GM12872 (cell line): Measurements from ENCODE around the gene DGKD.

Source experiments
- CTCF ChIP-seq: IDR thresholded peaks from 3 replicates; pipeline ENCODE4 v1.5.1; 2011; ENCODE audit warnings: low read depth, mild to moderate bottlenecking, low read length, moderate library complexity; ENCODE audit not compliant: insufficient read depth

The DGKD gene

DNA sequence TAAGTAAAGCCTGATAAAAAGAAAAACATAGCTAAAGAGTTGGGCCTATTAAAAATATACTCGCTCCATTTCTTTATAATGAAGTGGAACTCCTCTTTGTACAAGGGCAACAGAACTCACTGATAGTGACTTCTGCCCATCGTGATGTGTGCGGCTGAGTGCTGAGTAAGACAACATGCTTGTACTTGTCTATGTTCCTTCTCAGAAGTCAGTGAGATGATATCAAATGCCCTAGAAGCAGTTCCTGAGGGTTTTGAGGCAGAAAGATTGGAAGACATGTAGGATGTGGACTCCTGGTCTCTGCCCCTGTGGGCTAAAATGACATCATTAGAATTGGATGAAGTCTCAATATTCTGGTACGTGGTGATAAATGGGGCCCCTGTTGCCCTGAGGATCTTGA is 138.5 kb downstream of the DGKD start:
- TF ChIP-seq CTCF, result no peak

DNA sequence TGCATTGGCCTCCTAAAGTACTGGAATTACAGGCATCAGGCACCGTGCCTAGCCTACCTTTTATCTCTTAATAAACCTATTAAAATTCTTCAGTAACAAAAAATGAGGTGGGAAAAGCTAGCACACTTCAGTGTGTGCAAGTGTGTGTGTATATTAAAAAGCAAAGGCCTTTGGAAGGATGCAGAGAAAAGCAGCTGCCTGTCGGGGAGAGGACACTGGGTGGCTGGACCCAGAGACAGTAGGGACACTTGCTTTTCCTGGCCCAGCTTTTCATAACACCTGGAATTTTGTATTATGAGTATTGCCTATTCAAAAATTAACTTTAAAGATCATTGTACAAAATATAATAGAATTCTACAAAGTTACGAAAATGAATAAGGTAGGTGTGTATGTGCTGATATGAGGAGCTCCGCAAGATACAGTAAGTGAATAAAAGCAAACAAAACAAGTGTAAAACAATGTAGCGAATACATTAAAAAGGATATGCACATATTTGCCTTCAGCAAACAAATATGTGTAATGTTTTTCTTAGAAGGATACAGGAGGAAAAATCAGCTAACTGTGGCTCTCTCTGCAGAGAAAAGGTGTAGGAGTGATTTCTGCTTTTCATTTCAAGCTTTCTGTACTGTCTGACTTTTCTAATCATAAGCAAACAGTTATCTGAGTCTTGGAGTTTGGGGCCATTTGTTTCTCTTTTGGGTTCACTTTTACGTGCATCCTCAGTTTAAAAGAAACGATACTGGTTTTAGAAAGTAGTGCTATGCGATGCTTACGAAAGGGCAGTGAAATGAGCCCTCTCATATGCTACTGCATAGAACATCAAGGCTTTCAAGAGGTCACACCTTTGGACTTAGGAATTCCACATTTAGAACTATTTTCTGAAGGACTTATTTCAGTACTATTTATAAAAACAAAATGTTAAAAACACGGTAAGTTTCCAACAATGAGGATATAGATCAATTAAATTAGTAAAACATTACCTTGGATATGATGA is 141.5 kb downstream of the DGKD start:
- TF ChIP-seq CTCF, result no peak

DNA sequence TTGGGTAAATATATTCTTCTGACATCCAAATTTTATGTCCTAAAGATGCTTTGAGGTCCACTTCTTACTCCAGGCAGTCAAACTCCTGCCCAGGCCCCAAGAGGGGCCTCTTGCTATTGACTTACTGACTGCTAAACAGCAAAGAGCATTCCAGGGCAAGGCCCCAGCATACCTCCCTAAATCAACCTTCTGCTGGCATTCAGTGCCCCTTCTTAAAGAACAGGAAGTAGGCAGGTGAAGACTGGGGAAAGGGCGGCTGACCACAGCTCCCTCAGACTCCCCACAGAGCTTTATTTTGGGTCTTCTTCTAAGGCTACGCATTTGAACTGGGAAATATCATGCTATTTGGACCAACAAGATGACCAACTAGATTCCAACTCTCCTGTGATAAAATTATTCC is 143.4 kb downstream of the DGKD start:
- TF ChIP-seq CTCF, result no peak

DNA sequence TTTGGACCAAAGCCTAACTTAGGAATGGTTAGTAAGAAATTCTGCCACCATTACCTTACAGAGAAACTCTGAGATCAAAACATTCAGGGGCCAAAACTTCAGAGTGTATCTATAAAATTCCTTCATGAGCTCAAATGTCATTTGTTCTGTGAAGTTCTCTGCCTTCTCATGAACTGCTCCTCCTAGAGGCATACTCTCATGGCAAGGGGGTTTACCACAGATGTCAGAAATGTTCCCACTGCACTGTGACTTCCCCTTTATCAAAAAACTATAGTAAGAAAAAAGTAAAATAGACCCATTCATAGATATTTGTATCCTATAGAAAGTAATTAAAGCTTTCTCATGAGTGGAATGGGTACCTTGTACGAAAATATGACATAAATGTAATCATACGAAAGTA is 143.8 kb downstream of the DGKD start:
- no peak for TF ChIP-seq CTCF

- no peak for TF ChIP-seq CTCF
These were observed 145.6 kb downstream of the DGKD start for GRCh38 chr2:233499928-233500327.

- no peak for TF ChIP-seq CTCF
These were observed 147.1 kb downstream of the DGKD start for GRCh38 chr2:233501198-233502076.

GRCh38 chr2:233503481-233503880 is 149.2 kb downstream of the DGKD start:
- no peak for TF ChIP-seq CTCF
